Measurements from ENCODE around the gene ANP32A.

- TF ChIP-seq, protein P1, sequence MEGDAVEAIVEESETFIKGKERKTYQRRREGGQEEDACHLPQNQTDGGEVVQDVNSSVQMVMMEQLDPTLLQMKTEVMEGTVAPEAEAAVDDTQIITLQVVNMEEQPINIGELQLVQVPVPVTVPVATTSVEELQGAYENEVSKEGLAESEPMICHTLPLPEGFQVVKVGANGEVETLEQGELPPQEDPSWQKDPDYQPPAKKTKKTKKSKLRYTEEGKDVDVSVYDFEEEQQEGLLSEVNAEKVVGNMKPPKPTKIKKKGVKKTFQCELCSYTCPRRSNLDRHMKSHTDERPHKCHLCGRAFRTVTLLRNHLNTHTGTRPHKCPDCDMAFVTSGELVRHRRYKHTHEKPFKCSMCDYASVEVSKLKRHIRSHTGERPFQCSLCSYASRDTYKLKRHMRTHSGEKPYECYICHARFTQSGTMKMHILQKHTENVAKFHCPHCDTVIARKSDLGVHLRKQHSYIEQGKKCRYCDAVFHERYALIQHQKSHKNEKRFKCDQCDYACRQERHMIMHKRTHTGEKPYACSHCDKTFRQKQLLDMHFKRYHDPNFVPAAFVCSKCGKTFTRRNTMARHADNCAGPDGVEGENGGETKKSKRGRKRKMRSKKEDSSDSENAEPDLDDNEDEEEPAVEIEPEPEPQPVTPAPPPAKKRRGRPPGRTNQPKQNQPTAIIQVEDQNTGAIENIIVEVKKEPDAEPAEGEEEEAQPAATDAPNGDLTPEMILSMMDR (IDR thresholded peaks at IDR 0.05) = no peak
- no peak for TF ChIP-seq POLR2A (IDR thresholded peaks at IDR 0.05)
Observed at GRCh38 chr15:68781217-68781616, 39.5 kb downstream of the ANP32A start.
